H1 (cell line): ENCODE data around the gene MXD3. TPM values are rescaled to one million over a fixed set of nuclear protein-coding genes. Genes with fewer than 3 reads are reported as not detected.

Source experiments
- CTCF ChIA-PET: fragments of 300-600 bp; sonication (Branson Sonifier 250); formaldehyde crosslinking; loops from one replicate; lab custom pipeline; 2021; ENCODE audit not compliant: partially characterized antibody; lab: Charles Lee
- POLR2A ChIA-PET: fragments of 300-600 bp; sonication (Branson Sonifier 250); formaldehyde crosslinking; loops from one replicate; lab custom pipeline; 2021; ENCODE audit warnings: inconsistent platforms; ENCODE audit not compliant: partially characterized antibody; lab: Charles Lee
- DNase-seq, 2 experiments: peaks; one replicate each; pipeline versions ENCODE4 v3.0.0 to v3.0.0-alpha.2; 2010 to 2022; ENCODE audit warnings: low spot score in 2 of 2, low read depth in 1 of 2, mixed read lengths in 1 of 2
- FAIRE-seq: peaks from 2 replicates; lab custom pipeline; 2011; peaks lifted over from hg19 to GRCh38; lab: Jason Lieb, UNC
- H2AFZ ChIP-seq: 2 replicates; pipeline ENCODE4 v1.8.1; 2012; ENCODE audit warnings: low read length, inconsistent platforms
- H2AK5ac ChIP-seq: 2 replicates; pipeline ENCODE4 v1.6.1; 2013; ENCODE audit warnings: low read depth, low read length
- H2BK120ac ChIP-seq: replicated peaks from 2 replicates; pipeline ENCODE3; 2013; ENCODE audit warnings: low read depth, low read length, inconsistent platforms
- H2BK12ac ChIP-seq: 2 replicates; pipeline ENCODE4 v1.6.1; 2013; ENCODE audit warnings: low read depth, low read length
- H2BK15ac ChIP-seq: 2 replicates; pipeline ENCODE4 v1.6.1; 2013; ENCODE audit warnings: low read length
- H2BK20ac ChIP-seq: 2 replicates; pipeline ENCODE4 v1.6.1; 2013; ENCODE audit warnings: low read length
- H2BK5ac ChIP-seq: 2 replicates; pipeline ENCODE4 v1.6.1; 2013; ENCODE audit warnings: low read depth, low read length
- H3K14ac ChIP-seq: 2 replicates; pipeline ENCODE4 v1.6.1; 2013; ENCODE audit warnings: inconsistent platforms; ENCODE audit not compliant: insufficient read length
- H3K18ac ChIP-seq: 2 replicates; pipeline ENCODE4 v1.6.1; 2013; ENCODE audit warnings: low read length; ENCODE audit errors: extremely low read depth
- H3K23ac ChIP-seq: 2 replicates; pipeline ENCODE4 v1.6.1; 2013; ENCODE audit warnings: inconsistent platforms; ENCODE audit not compliant: insufficient read length
- H3K23me2 ChIP-seq: 2 replicates; pipeline ENCODE4 v1.6.1; 2013; ENCODE audit warnings: low read depth, low read length
- H3K27ac ChIP-seq: 2 replicates; pipeline ENCODE4 v1.6.1; 2011; ENCODE audit warnings: low read depth, low read length, inconsistent platforms
- H3K27me3 ChIP-seq, 4 experiments: replicated peaks in 1 of 4; 1 replicate in 1 of 4; 2 replicates in 3 of 4; pipeline versions ENCODE4 v1.6.1 to v1.8.1; 2011 to 2013; ENCODE audit warnings: low read length in 3 of 4, mild to moderate bottlenecking in 3 of 4, inconsistent platforms in 2 of 4, mixed read lengths in 2 of 4, moderate library complexity in 1 of 4; ENCODE audit not compliant: control insufficient read depth in 3 of 4, insufficient read depth in 3 of 4; ENCODE audit errors: extremely low read depth in 1 of 4
- H3K36me3 ChIP-seq, 4 experiments: 2 replicates each; pipeline versions ENCODE4 v1.6.1 to v1.8.1; 2011 to 2013; ENCODE audit warnings: mild to moderate bottlenecking in 4 of 4, low read length in 3 of 4, moderate library complexity in 2 of 4, control low read depth in 1 of 4, inconsistent platforms in 1 of 4; ENCODE audit not compliant: insufficient read depth in 4 of 4, control insufficient read depth in 2 of 4
- H3K4ac ChIP-seq: replicated peaks from 2 replicates; pipeline ENCODE3; 2013; ENCODE audit warnings: low read length, low read depth, mixed read lengths, inconsistent platforms; ENCODE audit not compliant: insufficient read length
- H3K4me1 ChIP-seq, 4 experiments: replicated peaks in 1 of 4; 1 replicate in 1 of 4; 2 replicates in 3 of 4; pipeline versions ENCODE4 v1.6.1 to v1.8.1; 2011 to 2013; ENCODE audit warnings: low read length in 3 of 4, inconsistent platforms in 2 of 4, mixed read lengths in 1 of 4; ENCODE audit not compliant: insufficient read depth in 4 of 4, control insufficient read depth in 3 of 4
- H3K4me2 ChIP-seq, 2 experiments: 2 replicates each; pipeline versions ENCODE4 v1.6.1 to v1.8.1; 2011 to 2013; ENCODE audit warnings: low read depth in 2 of 2, low read length in 2 of 2, control low read depth in 1 of 2, inconsistent platforms in 1 of 2, mild to moderate bottlenecking in 1 of 2; ENCODE audit not compliant: insufficient read depth in 1 of 2
- H3K4me3 ChIP-seq, 4 experiments: fragments of 200-600, 300-600 bp in 1 of 4; sonication (generic), shearing (Covaris generic), sonication (Bioruptor Twin) in 1 of 4; 2 replicates each; pipeline versions ENCODE4 v1.5.1 to v1.8.1; 2011 to 2016; ENCODE audit warnings: low read length in 4 of 4, low read depth in 3 of 4, control low read depth in 2 of 4, inconsistent platforms in 2 of 4, mild to moderate bottlenecking in 2 of 4, mixed read lengths in 1 of 4, moderate library complexity in 1 of 4; ENCODE audit not compliant: insufficient read depth in 2 of 4; ENCODE audit errors: extremely low read depth in 1 of 4
- H3K56ac ChIP-seq: replicated peaks from 2 replicates; pipeline ENCODE3; 2013; ENCODE audit warnings: low read depth, mild to moderate bottlenecking, mixed read lengths, low read length, inconsistent platforms; ENCODE audit not compliant: insufficient read length
- H3K79me1 ChIP-seq: 2 replicates; pipeline ENCODE4 v1.6.1; 2013; ENCODE audit warnings: low read depth, low read length, control low read depth
- H3K79me2 ChIP-seq, 2 experiments: 2 replicates each; pipeline versions ENCODE4 v1.6.1 to v1.8.1; 2012 to 2013; ENCODE audit warnings: low read length in 2 of 2, mild to moderate bottlenecking in 2 of 2, inconsistent platforms in 1 of 2; ENCODE audit not compliant: insufficient read depth in 2 of 2, control insufficient read depth in 1 of 2
- H3K9ac ChIP-seq, 4 experiments: replicated peaks in 1 of 4; 1 replicate in 1 of 4; 2 replicates in 3 of 4; pipeline versions ENCODE4 v1.6.1 to v1.8.1; 2011 to 2013; ENCODE audit warnings: low read depth in 3 of 4, low read length in 3 of 4, control low read depth in 2 of 4, mild to moderate bottlenecking in 2 of 4, moderate library complexity in 2 of 4, inconsistent platforms in 1 of 4; ENCODE audit errors: extremely low read depth in 1 of 4
- H3K9me3 ChIP-seq, 2 experiments: 2 replicates each; pipeline versions ENCODE4 v1.6.1 to v1.8.1; 2012 to 2013; ENCODE audit warnings: mild to moderate bottlenecking in 2 of 2, moderate library complexity in 2 of 2, control low read depth in 1 of 2, inconsistent platforms in 1 of 2, low read depth in 1 of 2, low read length in 1 of 2, mixed read lengths in 1 of 2; ENCODE audit not compliant: insufficient read depth in 2 of 2
- H4K20me1 ChIP-seq, 2 experiments: replicated peaks in 1 of 2; 2 replicates each; pipeline versions ENCODE3 to v1.8.1; 2011 to 2013; ENCODE audit warnings: inconsistent platforms in 2 of 2, low read length in 2 of 2, mild to moderate bottlenecking in 1 of 2; ENCODE audit not compliant: insufficient read depth in 2 of 2, control insufficient read depth in 1 of 2
- H4K5ac ChIP-seq: 2 replicates; pipeline ENCODE4 v1.6.1; 2013; ENCODE audit warnings: low read length, low read depth, mixed read lengths, inconsistent platforms; ENCODE audit not compliant: insufficient read length
- H4K8ac ChIP-seq: 2 replicates; pipeline ENCODE4 v1.8.0; 2013; ENCODE audit warnings: mild to moderate bottlenecking, moderate library complexity, low read length, inconsistent platforms; ENCODE audit not compliant: insufficient read depth; ENCODE audit errors: extremely low read depth
- H4K91ac ChIP-seq: replicated peaks from 2 replicates; pipeline ENCODE3; 2013; ENCODE audit warnings: low read length, mixed read lengths, inconsistent platforms; ENCODE audit not compliant: insufficient read length
- ASH2L ChIP-seq: fragments of 200-600, 300-600 bp; sonication (generic); IDR thresholded peaks from one replicate; pipeline ENCODE4 v1.7.1; 2017; ENCODE audit warnings: low read length
- EP300 ChIP-seq, 2 experiments: IDR thresholded peaks; 1 replicate in 1 of 2; 2 replicates in 1 of 2; pipeline ENCODE4 v1.6.1; 2011 to 2012; ENCODE audit warnings: low read depth in 2 of 2, low read length in 2 of 2, mild to moderate bottlenecking in 2 of 2, borderline replicate concordance in 1 of 2, inconsistent platforms in 1 of 2, moderate library complexity in 1 of 2
- HDAC2 ChIP-seq, 2 experiments: fragments of 300-600 bp in 1 of 2; sonication (generic) in 1 of 2; IDR thresholded peaks; 2 replicates each; pipeline ENCODE4 v1.6.1; 2011 to 2012; ENCODE audit warnings: low read depth in 2 of 2, low read length in 2 of 2, mild to moderate bottlenecking in 2 of 2, moderate library complexity in 2 of 2, borderline replicate concordance in 1 of 2, inconsistent platforms in 1 of 2
- KDM1A ChIP-seq: fragments of 200-600, 300-600 bp; sonication (generic); IDR thresholded peaks from 2 replicates; pipeline ENCODE4 v1.7.1; 2016; ENCODE audit warnings: mild to moderate bottlenecking, low read length, borderline replicate concordance
- POLR2AphosphoS5 ChIP-seq: IDR thresholded peaks from 2 replicates; pipeline ENCODE4 v1.6.1; 2011; ENCODE audit warnings: low read depth, low read length
- SIN3A ChIP-seq, 2 experiments: IDR thresholded peaks in 1 of 2; conservative IDR thresholded peaks in 1 of 2; 2 replicates each; pipeline ENCODE4 v1.6.1; 2011 to 2012; ENCODE audit warnings: low read length in 2 of 2, improper control_type of control experiment in 1 of 2, low read depth in 1 of 2, mild to moderate bottlenecking in 1 of 2
- SRF ChIP-seq: IDR thresholded peaks from 2 replicates; pipeline ENCODE4 v1.6.1; 2011; ENCODE audit warnings: mild to moderate bottlenecking, low read depth, low read length, moderate library complexity
- TCF12 ChIP-seq: IDR thresholded peaks from 2 replicates; pipeline ENCODE4 v1.6.1; 2011; ENCODE audit warnings: low read depth, mild to moderate bottlenecking, low read length
- YY1 ChIP-seq: IDR thresholded peaks from 2 replicates; pipeline ENCODE4 v1.6.1; 2011; ENCODE audit warnings: low read depth, mild to moderate bottlenecking, low read length
- WGBS, 2 experiments: shearing (Covaris generic) in 1 of 2; methylation state at CpG; one replicate each; pipeline versions ENCODE4 v1.1.6 to v1.1.7; 2013 to 2015; ENCODE audit warnings: low lambda C conversion rate in 2 of 2, mixed read lengths in 2 of 2, inconsistent platforms in 1 of 2, low coverage in 1 of 2, missing lambda C conversion rate in 1 of 2; ENCODE audit not compliant: insufficient replicate concordance in 2 of 2, insufficient coverage in 1 of 2, insufficient read length in 1 of 2; ENCODE audit errors: extremely low coverage in 1 of 2, missing lambda C conversion rate in 1 of 2; 5-methylcytosine and 5-hydroxymethylcytosine counted together
- polyA plus RNA-seq, 7 experiments: library from polyadenylated mRNA; depleted of rRNA in 3 of 7; stranded (reverse) in 5 of 7; unstranded in 2 of 7; fragments of >200 nt in 5 of 7; fragments of 200-250 nt in 2 of 7; gene quantifications; 1 replicate in 5 of 7; 2 replicates in 1 of 7; 4 replicates in 1 of 7; pipeline versions ENCODE4 v1.2.1 to v1.2.3, GENCODE V29; 2011 to 2013; ENCODE audit warnings: missing spikeins in 2 of 7, mixed read lengths in 2 of 7
- total RNA-seq: library from RNA; stranded (reverse); fragmentation: NEBNext Ultra II Directional; extraction: Animal tissue kit (Norgen Biotek cat#: 25700); gene quantifications from 2 replicates; pipeline ENCODE4 v1.2.1, GENCODE V29; 2021

MXD3 gene
- total and polyA plus RNA-seq, 2 of the 8 experiments (the other 6 are each of a cell fraction or from before 2014, with no cell fraction given), result 6.5 to 7.7 TPM

GRCh38 chr5:177338251-177339106, 26.8 kb upstream of the MXD3 start:
- no peak overlapping the region for H3K18ac ChIP-seq
- FAIRE-seq, result no peak
- H3K27me3 ChIP-seq, result no peaks in the 10 kb centered on the region
- H3K9me3 ChIP-seq, result no peaks in the 10 kb centered on the region
- POLR2A ChIA-PET, result interaction anchor here (0.8 to 1.7 kb wide), 6 partner anchors 10 to 105 kb away, joined by 3 to 5 read pairs (median 4); no protein-coding TSS in a partner anchor
- no peak overlapping the region for H3K56ac ChIP-seq
- H3K4me1 ChIP-seq, result peaks cover 0 to 5% (median 3%) of the 10 kb centered on the region in 4 experiments; a peak in 4 of 7 replicates
- H4K5ac ChIP-seq, result no peak overlapping the region
- no peak overlapping the region for H4K91ac ChIP-seq
- peaks cover 3 to 21% of the 10 kb centered on the region in 2 experiments; a peak in 2 of 4 replicates for H3K79me2 ChIP-seq
- no peak overlapping the region for H2AFZ ChIP-seq
- H2BK120ac ChIP-seq, result no peak overlapping the region
- H2BK20ac ChIP-seq, result no peak overlapping the region
- H3K27ac ChIP-seq, result no peak overlapping the region
- H3K4ac ChIP-seq, result no peak overlapping the region
- no peak overlapping the region for H2BK15ac ChIP-seq
- CTCF ChIA-PET, result interaction anchor here (1.1 to 10.3 kb wide), 5 partner anchors 12 to 31 kb away, joined by 3 to 100 read pairs (median 4); partner anchors contain the start of gene LMAN2
- no peak overlapping the region for H2BK12ac ChIP-seq
- no peak overlapping the region for H3K9ac ChIP-seq
- H4K8ac ChIP-seq, result no peak overlapping the region
- no peak overlapping the region for H2AK5ac ChIP-seq
- 0 out of 2 replicates have a peak overlapping the region, but pooled peaks have one; percentile 72 for H2BK5ac ChIP-seq
- no peak overlapping the region for H3K23ac ChIP-seq
- no peak for DNase-seq
- no peak overlapping the region for H3K4me2 ChIP-seq
- H3K79me1 ChIP-seq, result peaks cover 9% of the 10 kb centered on the region
- peaks cover 22 to 33% (median 25%) of the 10 kb centered on the region in 4 experiments for H3K36me3 ChIP-seq
- no peak overlapping the region for H3K14ac ChIP-seq
- 95% methylated on average over 21 of the region's 22 CpGs; no CpG with 5 or more reads in 1 of the 2 experiments for WGBS, 2 experiments
- peaks cover 2 to 15% of the 10 kb centered on the region in 2 experiments for H4K20me1 ChIP-seq
- no peaks in the 10 kb centered on the region for H3K23me2 ChIP-seq
- H3K4me3 ChIP-seq, result no peak overlapping the region
- TF ChIP-seq SRF, result no peak
- TF ChIP-seq EP300 (IDR thresholded peaks at IDR 0.05; ENCODE audit: borderline replicate concordance in 1 of 2, low read depth in 2 of 2, low read length in 2 of 2), result no peak
- no peak for TF ChIP-seq SIN3A (conservative IDR thresholded peaks at IDR 0.05 in 1 of 2, IDR thresholded peaks at IDR 0.05 in 1 of 2; ENCODE audit: low read depth in 1 of 2, low read length in 2 of 2)
- TF ChIP-seq YY1, result no peak
- no peak for TF ChIP-seq KDM1A
- TF ChIP-seq ASH2L, result no peak
- TF ChIP-seq POLR2AphosphoS5, result no peak
- TF ChIP-seq HDAC2 (IDR thresholded peaks at IDR 0.05; ENCODE audit: borderline replicate concordance in 1 of 2, low read depth in 2 of 2, low read length in 2 of 2), result no peak
- no peak for TF ChIP-seq TCF12
